Measurements from ENCODE around the gene ADGRG6.

ADGRG6 gene

DNA sequence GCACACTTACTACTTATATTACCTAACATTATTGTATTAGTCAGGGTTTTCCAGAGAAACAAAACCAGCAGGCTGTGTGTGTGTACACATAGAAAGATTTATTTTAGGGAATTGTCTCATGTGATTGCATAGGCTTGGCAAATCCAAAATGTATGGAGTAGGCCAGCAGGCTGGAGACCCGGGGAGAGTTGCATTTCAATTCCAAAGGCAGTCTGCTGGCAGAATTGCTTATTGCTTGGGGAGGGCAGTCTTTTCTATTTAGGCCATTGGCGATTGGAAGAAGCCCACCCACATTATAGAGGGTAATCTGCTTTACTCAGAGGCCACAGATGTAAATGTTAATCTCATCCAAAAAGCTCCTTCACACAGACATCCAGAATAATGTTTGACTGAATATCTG, 157.0 kb downstream of the ADGRG6 start:
- no peak for DNase-seq (ENCODE audit: low read depth)
- TF ChIP-seq, protein P1, sequence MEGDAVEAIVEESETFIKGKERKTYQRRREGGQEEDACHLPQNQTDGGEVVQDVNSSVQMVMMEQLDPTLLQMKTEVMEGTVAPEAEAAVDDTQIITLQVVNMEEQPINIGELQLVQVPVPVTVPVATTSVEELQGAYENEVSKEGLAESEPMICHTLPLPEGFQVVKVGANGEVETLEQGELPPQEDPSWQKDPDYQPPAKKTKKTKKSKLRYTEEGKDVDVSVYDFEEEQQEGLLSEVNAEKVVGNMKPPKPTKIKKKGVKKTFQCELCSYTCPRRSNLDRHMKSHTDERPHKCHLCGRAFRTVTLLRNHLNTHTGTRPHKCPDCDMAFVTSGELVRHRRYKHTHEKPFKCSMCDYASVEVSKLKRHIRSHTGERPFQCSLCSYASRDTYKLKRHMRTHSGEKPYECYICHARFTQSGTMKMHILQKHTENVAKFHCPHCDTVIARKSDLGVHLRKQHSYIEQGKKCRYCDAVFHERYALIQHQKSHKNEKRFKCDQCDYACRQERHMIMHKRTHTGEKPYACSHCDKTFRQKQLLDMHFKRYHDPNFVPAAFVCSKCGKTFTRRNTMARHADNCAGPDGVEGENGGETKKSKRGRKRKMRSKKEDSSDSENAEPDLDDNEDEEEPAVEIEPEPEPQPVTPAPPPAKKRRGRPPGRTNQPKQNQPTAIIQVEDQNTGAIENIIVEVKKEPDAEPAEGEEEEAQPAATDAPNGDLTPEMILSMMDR (conservative IDR thresholded peaks at IDR 0.05; ENCODE audit: low read depth, low read length), result no peak
- no peak overlapping the region for H3K4me3 ChIP-seq (ENCODE audit: low read depth, low read length)

DNA sequence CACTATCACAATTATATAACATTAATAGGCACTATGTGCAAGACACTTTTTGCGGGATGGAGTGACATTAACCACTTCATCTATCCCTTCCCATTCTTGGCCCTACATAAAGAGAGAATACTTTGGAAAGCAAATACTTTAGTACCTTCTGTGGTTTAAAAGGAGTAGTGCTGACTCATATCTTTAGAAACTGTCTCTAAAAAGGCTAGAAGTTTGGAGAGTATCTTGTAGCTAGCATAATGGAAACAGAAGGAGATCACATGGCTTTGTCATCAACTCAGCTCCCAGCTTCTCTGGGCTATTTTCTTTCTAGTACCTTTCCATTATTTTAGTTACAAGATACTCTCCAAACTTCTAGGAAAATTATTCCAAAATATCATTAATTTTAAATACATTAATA, 157.5 kb downstream of the ADGRG6 start:
- peak; percentile 54 for DNase-seq (ENCODE audit: low read depth)
- no peak overlapping the region for H3K4me3 ChIP-seq (ENCODE audit: low read depth, low read length)
- TF ChIP-seq, protein P1 (conservative IDR thresholded peaks at IDR 0.05; ENCODE audit: low read depth, low read length), result no peak

DNA sequence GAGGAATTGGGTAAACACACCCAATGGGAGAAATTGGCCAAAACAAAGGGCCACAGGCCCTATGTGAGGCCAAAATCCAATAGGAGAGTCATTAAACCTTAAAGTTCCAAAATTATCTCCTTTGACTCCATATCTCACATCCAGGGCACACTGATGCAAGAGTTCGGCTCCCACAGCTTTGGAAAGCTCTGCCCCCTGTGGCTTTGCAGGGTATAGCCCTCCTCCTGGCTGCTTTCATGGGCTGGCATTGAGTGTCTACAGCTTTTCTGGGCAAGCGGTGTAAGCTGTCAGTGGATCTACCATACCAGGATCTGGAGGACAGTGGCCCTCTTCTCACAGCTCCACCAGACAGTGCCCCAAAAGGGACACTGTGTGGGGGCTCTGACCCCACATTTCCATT, 160.5 kb downstream of the ADGRG6 start:
- TF ChIP-seq, protein P1 (conservative IDR thresholded peaks at IDR 0.05; ENCODE audit: low read depth, low read length), result peak; percentile 16
- no peak overlapping the region for H3K4me3 ChIP-seq (ENCODE audit: low read depth, low read length)
- no peak for DNase-seq (ENCODE audit: low read depth)

DNA sequence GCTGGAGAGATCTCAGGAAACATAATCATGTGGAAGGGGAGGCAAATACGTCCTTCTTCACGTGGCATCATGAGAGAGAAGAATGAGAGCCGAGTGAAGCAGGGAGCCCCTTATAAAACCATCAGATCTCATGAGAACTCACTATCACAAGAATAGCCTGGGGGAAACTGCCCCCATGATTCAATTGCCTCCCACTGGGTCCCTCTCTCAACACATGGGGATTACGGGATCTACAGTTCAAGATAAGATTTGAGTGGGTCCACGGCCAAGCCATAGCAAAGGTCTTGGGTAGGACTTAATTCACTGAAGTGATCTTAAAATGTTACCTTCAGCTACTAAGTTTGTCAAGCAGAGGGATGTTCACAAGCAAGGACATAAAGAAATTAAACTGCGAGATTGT, 162.2 kb downstream of the ADGRG6 start:
- TF ChIP-seq, protein P1 (conservative IDR thresholded peaks at IDR 0.05; ENCODE audit: low read depth, low read length), result no peak
- no peak for DNase-seq (ENCODE audit: low read depth)
- no peak overlapping the region for H3K4me3 ChIP-seq (ENCODE audit: low read depth, low read length)

DNA sequence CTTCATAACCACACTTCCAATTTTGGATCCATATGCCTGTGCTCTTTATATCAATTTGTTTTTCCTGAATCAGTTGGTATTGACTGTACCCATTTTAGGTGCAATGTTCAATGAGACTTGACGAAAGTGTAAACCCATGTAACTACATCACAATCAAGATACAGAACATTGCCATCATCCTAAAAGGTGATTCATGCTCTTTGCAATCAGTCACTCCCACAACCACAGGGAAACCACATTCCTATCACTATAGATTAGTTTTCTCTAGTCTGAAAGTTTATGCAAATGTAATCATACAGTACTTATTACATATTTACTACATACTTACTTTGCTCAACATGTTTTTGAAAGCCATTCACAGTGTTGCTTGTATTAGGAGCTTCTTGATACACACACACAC, 167.4 kb downstream of the ADGRG6 start:
- no peak overlapping the region for H3K4me3 ChIP-seq (ENCODE audit: low read depth, low read length)
- TF ChIP-seq, protein P1 (conservative IDR thresholded peaks at IDR 0.05; ENCODE audit: low read depth, low read length), result no peak
- no peak for DNase-seq (ENCODE audit: low read depth)

DNA sequence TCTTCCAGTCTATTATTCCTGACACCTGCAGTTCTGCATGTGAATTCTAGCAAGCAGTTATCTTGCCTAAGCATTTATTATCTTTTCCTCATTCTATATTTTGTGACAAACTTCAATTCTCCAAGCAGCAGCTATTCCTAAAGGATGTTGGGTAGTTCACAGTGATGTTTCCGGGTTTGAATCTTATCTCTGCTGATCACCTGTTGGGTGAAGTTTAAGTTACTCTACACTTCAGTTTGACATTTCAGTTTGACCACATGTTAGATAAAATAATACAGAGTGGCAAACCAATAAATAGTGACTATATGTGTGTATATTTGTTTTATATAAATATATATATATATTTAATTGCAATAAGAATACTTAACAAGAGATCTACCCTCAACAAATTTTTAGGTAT, 168.6 kb downstream of the ADGRG6 start:
- TF ChIP-seq, protein P1 (conservative IDR thresholded peaks at IDR 0.05; ENCODE audit: low read depth, low read length), result no peak
- DNase-seq (ENCODE audit: low read depth), result no peak
- no peak overlapping the region for H3K4me3 ChIP-seq (ENCODE audit: low read depth, low read length)

DNA sequence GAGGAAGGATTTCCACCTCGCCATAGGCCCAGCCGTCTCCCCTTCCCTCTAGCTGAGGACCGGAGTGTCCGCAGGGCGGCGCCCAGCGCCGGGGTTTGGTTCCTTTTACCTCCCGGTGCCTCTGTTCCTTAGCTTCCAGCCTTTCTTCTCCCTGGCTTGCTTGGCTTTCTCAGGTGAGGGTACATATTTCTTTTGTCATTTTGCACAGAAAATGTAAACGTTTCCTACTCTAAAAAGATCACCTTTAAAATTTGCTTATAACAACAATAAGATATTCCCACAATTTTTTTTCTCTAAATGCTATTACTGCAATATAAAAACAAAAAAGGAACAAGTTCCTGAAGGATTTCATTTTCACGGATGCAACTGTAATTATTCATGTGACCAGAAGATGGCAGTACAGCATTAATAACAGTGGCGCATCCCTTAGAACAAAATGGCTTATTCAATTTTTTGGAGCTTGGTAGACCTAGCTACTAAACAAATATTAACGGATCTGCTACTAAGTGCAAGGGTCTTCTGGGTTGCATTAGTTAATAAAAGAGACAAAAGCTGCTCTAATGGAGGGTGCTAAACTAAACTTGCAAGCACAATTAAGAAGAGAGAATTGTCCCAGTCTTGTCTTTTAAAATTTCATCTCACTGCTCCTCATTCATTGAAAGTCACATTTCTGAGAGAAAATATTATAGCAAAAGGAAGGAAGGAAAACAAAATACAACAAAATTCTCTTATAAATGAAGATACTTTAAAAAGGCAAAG, 172.9 kb downstream of the ADGRG6 start:
- DNase-seq (ENCODE audit: low read depth), result peak; percentile 76
- H3K4me3 ChIP-seq (ENCODE audit: low read depth, low read length), result no peak overlapping the region
- TF ChIP-seq, protein P1 (conservative IDR thresholded peaks at IDR 0.05; ENCODE audit: low read depth, low read length), result peak; percentile 56

Measured in choroid plexus epithelial cell (primary cell).